A549 (cell line): ENCODE results near the gene GPR26.

Experiments
- CTCF ChIP-seq: fragments of >200 bp; sonication (Bioruptor Twin); formaldehyde crosslinking; IDR thresholded peaks from 3 replicates; pipeline ENCODE4 v1.5.1; 2016
- EP300 ChIP-seq, 2 experiments: fragments of >200 bp; sonication (Bioruptor Twin); formaldehyde crosslinking; IDR thresholded peaks; 2 replicates in 1 of 2; 3 replicates in 1 of 2; pipeline ENCODE4 v1.6.1; 2016 to 2017
- JUNB ChIP-seq: fragments of >200 bp; sonication (Bioruptor Twin); formaldehyde crosslinking; IDR thresholded peaks from 2 replicates; pipeline ENCODE4 v1.6.1; 2016
- NR3C1 ChIP-seq: fragments of >200 bp; sonication (Bioruptor Twin); formaldehyde crosslinking; IDR thresholded peaks from 3 replicates; pipeline ENCODE4 v1.6.1; 2017
- POLR2A ChIP-seq: IDR thresholded peaks from 2 replicates; pipeline ENCODE4 v1.6.1; 2012; ENCODE audit warnings: mild to moderate bottlenecking, low read length
- POLR2AphosphoS2 ChIP-seq: conservative IDR thresholded peaks from 2 replicates; pipeline ENCODE4 v1.6.1; 2012; ENCODE audit warnings: low read length, improper control_type of control experiment, inconsistent platforms
- RAD21 ChIP-seq, 2 experiments: fragments of >200 bp in 1 of 2; sonication (Bioruptor Twin) in 1 of 2; formaldehyde crosslinking in 1 of 2; IDR thresholded peaks in 1 of 2; conservative IDR thresholded peaks in 1 of 2; 2 replicates in 1 of 2; 3 replicates in 1 of 2; pipeline ENCODE4 v1.6.1; 2012 to 2018; ENCODE audit warnings: inconsistent platforms in 1 of 2
- RCOR1 ChIP-seq: fragments of 150-350 bp; IDR thresholded peaks from 2 replicates; pipeline ENCODE4 v1.6.1; 2014; ENCODE audit warnings: antibody characterized with exemption, low read length, low read depth
- SMC3 ChIP-seq: fragments of >200 bp; sonication (Bioruptor Twin); formaldehyde crosslinking; IDR thresholded peaks from 3 replicates; pipeline ENCODE4 v1.6.1; 2018; ENCODE audit warnings: inconsistent platforms
- ZC3H11A ChIP-seq: fragments of 450-650 bp; IDR thresholded peaks from 2 replicates; pipeline ENCODE4 v1.6.1; 2014; ENCODE audit warnings: antibody characterized with exemption, mild to moderate bottlenecking

GRCh38 chr10:123624086-123624485, 42.1 kb upstream of the GPR26 start:
- TF ChIP-seq POLR2AphosphoS2 (no peak), SMC3 (no peak), ZC3H11A (no peak), EP300 (IDR thresholded peaks at IDR 0.05) (no peak), RAD21 (conservative IDR thresholded peaks at IDR 0.05 in 1 of 2, IDR thresholded peaks at IDR 0.05 in 1 of 2) (no peak), NR3C1 (no peak), POLR2A (no peak), JUNB (no peak), CTCF (no peak), RCOR1 (no peak)
